DMS53 treated with DMSO at 0.1 percent for 48 hours (cell line): ENCODE results near the gene CRAT.

ENCODE experiments used
- DNase-seq: peaks from one replicate; lab custom pipeline; 2025; ENCODE audit not compliant: unreplicated experiment; lab: John Stamatoyannopoulos, UW

CRAT gene

DNA sequence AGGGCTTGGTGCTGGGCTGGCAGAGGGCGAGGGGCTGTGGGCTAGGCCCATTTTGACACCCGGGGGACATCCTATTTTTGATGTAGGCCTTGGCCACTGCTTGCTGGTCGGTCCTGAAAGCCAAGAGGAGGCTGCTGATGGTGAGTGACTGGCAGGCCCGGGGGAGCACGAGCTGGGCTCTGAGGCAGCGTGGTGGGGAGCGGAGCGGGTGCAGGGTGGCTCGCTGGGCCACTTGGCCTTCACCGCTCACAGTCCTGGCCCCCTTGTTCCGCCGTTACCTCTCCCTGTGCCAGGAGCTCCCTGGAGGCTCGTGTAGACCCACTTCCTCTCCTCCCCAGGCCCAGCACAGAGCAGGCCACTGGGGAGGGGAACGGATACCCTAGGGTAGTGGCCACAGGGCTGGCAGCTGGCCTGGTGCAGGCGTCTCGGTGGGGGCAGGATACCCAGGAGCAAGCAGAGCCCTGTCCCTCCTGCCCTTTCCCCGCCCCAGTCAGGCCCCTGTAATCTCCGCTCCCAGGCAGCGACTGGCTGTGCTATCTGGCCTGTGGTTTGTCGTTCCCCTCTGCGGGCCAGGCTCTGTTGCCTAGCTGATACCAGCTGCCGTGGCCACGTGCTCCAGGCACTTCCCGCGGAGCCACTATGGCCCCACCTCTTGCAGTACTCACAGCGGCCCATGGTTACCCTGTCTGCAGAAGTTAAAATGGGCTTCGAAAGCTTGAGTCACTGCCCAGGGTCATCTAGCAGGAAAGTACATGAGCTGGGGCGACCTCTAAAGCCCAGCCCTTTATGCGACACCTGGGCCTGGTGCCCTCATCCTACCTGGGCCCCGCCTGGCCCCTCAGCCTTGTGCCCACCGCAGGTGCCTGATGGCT, 41.4 kb downstream of the CRAT start:
- DNase-seq: no peak

DNA sequence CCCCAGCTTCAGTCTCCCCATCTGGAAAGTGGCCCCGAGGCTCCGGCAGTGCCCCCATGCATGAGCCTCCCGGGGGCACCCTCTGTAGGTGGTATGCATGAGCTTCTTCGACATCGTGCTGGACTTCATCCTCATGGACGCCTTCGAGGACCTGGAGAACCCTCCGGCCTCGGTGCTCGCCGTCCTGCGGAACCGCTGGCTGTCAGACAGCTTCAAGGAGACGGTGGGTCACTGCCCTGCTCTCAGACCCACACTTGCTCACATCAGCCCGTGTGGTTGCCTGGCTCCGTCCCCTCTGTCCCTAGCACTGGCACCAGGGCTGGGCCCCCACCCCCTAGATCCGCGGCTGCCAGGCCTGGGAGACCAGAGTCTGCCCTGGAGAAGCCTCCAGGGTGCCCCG, 42.5 kb downstream of the CRAT start:
- DNase-seq: no peak

DNA sequence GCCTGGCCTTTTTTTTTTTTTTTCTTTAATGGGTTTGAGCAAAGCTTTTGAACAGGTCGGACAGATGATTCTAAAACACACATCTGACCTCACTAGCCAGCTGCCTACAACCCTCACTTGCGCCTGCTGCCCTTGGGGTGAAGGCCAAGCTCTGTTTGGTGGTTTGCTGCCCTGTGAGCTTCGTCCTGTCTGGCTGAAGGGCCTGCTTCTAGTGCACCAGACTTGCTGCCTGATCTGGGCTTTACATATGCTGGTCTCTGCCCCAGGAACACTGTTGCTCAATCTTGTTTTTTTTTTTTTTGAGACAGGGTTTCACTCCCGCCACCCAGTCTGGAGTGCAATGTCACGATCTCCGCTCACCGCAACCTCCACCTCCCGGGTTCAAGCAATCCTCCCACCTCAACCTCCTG, 46.1 kb downstream of the CRAT start:
- DNase-seq: no peak

DNA sequence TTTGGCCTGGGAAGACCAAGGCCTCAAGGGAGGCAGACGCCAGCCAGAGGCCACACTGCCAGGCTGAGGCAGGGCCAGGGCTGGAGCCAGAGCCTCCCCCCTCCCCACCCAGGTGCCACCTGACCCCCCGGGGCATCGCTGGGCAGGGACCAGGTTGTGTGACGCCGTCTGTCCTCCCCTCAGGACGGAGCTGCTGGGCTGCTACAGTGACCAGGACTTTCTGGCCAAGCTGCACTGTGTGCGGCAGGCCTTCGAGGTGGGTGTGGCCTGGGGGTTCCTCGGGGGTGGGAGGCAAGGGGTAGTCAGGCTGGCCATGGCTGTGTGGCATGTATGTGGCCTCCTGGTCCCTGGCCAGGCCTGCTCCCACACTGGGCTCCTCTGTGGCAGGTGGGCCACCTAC, 47.5 kb downstream of the CRAT start:
- DNase-seq: no peak

DNA sequence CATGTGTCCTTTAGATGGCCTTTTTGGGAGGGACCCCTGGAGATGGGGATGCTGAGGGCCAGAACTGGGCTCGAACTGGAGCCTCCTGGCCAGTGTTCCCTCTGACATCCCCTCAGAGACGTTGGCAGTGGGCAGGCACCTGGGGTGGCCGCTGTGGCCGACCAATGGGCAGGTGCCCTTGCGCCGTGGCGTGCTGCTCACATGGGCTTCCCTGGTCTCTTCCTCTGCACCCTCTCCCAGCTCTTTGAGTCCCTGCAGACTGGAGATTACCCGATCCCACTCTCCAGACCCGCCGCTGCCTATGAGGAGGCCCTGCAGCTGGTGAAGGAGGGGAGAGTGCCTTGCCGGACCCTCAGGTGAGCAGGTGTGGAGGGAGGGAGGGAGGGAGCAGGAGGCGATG, 49.6 kb downstream of the CRAT start:
- no peak for DNase-seq

DNA sequence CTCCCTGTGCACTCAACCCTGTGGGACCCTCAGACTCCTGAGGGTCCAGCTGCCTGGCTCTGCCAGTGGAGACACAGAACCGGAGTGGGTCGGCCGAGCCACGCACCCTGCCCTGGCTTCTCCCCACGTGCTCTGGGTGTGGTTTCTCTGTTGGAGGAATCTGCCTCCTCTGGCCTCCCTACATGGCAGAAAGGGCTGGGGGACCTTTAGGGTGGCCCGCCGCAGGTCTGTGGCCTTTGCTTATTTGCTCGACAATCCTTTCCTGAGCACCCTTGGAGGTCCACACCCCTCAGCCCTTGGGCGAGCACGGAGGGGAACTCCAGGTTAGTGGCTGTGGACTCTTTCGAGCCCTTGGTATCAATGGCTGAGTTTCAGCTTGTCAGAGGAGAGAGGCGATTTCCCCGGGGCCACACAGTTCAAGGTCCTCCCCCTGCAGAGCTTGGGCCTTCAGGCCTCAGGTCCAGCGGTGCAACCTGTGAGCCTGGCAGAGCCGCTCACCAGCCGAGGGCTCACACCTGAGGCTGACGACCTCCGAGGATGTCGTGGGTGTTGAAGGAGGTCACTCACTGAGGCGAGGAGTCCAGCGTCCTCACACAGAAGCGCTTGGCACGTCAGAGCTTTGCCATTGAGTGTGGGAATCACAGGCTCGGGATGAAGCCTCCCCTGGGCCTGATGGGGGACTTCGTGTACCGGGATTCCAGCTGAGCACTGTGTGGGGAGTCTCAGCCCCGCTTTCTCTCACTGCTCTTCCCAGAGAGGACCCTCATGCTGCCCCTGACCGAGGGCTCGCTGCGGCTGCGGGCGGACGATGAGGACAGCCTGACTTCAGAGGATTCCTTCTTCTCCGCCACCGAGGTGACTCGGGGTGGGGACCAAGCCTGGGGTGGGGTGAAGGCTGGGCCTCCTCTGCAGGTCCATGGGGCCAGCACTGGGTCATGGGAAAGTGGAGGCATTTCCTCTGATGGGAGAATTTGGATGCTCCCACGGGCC, 50.5 kb downstream of the CRAT start:
- no peak for DNase-seq

DNA sequence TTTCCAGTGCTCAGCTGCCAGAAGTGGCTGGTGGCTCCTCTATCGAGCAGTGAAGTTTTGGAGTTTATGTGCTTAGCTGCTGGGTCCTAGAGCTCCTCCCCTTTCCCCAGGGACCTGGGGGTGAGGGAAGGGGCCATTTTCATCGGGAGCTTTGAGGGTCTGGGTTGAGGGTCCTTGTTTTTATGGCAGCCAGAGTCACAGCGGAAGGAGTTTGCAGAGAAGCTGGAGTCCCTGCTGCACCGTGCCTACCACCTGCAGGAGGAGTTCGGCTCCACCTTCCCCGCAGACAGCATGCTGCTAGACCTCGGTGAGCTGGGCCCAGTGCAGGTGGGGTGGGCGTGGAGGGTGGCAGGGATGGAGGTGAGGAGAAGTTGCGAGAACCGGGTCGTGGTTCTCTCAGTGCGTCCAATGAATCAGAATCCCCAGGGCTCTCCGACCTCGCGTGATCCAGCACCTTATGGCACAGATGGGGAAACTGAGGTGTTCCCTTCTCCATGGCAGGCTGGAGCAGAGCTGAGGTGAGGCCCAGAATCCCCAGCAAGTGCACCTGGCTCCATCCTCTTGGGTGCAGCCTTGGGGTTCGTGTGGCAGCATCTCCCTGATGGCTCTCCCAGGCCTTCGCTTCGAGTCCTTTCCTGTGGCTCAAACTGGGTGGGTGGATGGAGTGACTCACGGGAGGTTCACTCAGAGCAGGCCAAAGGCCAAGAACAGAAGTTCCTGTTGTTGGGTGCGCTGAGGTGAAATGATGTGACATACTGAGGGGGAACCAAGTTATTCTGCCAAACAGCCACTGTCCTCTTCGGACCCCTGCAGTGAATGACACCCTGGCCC, 51.4 kb downstream of the CRAT start:
- no peak for DNase-seq

DNA sequence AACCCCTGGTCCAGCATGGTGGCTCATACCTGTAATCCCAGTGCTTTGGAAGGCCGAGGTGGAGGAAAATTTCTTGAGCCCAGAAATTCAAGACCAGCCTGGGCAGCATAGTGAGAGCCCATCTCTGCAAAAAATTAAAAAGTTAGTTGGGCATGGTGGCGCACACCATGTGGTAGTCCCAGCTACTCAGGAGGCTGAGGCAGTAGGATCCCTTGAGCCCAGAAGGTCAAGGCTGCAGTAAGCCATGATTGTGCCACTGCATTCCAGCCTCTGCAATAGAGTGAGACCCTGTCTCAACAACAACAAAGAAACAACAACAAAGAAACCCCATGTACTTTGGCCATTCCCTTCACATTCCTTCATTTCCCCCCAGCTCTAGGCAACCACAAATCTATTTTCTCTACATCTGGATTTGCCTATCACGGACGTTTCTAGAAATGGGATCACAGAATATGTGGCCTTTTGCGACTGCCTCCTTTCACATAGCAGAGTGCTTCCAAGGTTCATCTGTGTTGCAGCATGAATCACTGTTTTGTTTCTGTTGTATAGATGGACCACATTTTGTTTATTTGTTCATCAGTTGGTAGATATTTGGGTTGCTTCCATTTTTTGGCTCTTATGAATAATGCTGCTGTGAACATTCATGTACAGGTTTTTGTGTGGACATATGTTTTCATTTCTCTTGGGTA, 56.3 kb downstream of the CRAT start:
- no peak for DNase-seq

DNA sequence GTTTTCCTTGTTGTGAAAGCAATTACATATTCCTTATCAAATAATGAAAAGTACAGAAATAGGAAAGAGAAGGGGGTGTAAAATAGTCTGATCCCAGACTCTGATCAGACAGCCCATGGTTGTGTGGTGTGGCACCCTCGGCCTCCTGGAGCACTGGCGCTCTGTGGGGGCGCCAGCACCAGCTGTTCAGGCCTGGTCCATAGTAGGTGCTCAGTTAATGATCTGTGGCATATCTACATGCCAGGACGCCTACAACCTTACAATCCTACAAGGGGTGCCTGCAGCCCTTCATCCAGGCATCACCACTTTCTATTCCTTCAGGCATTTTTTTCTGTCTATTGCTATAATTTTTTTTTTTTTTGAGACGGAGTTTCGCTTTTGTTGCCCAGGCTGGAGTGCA, 57.6 kb downstream of the CRAT start:
- no peak for DNase-seq

DNA sequence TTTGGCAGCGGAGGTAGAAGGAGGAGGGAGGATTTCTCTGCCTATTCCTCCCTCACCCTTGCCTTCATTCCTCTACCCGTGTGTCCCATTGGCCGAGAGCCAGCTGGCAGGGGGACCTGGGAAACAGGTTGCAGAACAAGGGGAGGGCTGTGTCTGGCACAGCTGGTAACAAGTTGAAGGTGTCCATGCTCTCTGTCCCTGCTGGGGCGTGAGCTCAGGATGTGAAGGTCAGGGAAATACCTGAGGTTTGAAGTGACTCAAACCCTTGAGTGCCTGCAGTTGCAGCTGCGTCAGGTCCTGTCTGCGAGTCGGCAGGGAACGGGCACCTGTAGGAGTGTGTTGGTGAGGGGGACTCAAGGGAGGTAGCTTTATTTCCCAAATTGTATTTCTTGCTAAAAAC, 58.0 kb downstream of the CRAT start:
- DNase-seq: no peak
